HL-60/S4 (cell line): ENCODE data around the gene MYOD1.

ENCODE experiments used
- in situ Hi-C: fragments of 300-500 bp; cut with MboI; formaldehyde crosslinking; loops from 2 replicates; pipeline ENCODE4 v1.14.3; 2022; ENCODE audit warnings: low sequenced_read_pairs

Gene MYOD1

DNA sequence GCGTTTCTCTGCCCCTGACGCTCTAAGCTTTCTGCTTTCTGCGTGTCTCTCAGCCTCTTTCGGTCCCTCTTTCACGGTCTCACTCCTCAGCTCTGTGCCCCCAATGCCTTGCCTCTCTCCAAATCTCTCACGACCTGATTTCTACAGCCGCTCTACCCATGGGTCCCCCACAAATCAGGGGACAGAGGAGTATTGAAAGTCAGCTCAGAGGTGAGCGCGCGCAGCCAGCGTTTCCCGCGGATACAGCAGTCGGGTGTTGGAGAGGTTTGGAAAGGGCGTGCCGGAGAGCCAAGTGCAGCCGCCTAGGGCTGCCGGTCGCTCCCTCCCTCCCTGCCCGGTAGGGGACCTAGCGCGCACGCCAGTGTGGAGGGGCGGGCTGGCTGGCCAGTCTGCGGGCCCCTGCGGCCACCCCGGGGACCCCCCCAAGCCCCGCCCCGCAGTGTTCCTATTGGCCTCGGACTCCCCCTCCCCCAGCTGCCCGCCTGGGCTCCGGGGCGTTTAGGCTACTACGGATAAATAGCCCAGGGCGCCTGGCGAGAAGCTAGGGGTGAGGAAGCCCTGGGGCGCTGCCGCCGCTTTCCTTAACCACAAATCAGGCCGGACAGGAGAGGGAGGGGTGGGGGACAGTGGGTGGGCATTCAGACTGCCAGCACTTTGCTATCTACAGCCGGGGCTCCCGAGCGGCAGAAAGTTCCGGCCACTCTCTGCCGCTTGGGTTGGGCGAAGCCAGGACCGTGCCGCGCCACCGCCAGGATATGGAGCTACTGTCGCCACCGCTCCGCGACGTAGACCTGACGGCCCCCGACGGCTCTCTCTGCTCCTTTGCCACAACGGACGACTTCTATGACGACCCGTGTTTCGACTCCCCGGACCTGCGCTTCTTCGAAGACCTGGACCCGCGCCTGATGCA, at the start of gene MYOD1:
MYOD1 (plus strand) TSS at position 544 of the 910 bp plus-strand sequence; CDS start at position 756, 212 bp downstream.
- in situ Hi-C loops: no loop called here

DNA sequence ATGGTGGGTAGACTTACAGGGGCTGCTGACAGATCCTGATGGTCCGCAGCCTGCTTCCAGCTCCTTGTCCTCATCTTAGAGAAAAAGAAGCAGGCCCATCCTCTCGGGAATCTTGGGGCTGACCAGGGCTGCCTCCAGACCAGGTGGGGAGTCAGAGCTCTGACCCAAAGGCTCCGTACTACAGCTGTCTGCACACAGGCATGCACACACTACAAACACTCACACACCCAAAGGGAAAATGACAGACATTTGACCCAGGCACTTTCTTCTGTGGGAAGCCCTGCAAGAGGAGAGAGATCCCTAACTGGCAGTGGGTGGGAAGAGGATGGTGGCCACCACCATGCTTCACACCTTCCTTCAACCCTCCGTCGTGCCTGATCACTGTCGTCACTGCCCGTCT, 46.9 kb upstream of the MYOD1 start:
- in situ Hi-C loops: no loop called here

DNA sequence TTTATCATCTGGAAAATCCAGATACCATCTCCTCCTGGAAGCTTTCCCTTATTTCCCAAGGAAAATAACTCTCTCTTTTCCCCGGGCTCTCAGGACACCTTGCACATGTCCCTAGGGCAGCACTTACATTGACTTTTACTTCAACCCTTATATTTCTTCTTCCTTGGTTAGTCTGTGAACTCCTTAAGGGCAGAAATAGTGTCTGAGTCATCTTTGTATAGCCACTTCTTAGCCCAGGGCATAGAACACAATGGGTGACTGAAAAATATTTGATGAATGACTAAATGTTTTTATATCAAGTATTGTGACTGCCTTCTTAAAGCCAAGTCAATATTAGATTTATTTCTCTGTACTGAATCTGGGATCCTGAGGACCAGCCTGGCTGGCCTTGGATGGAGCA, 45.4 kb upstream of the MYOD1 start:
- in situ Hi-C loops: no loop called here

DNA sequence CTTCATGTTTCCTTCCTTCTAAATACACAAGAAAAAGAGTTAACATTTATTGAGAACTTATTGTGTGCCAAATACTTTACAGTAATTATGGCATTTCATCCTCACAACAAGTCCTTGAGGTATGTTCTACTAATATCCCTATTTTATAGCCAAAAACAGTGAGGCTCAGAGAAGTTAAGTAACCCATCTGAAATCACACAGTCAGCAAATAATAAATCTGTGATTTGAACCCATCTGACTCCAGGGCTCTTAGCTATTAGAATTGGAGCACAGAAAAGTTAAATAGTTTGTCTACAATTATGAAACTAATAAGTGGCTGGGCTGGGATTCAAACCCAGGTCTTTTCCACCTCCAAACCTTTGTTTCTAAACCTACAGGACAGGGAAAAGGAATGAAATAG, 36.5 kb upstream of the MYOD1 start:
- in situ Hi-C loops: no loop called here

DNA sequence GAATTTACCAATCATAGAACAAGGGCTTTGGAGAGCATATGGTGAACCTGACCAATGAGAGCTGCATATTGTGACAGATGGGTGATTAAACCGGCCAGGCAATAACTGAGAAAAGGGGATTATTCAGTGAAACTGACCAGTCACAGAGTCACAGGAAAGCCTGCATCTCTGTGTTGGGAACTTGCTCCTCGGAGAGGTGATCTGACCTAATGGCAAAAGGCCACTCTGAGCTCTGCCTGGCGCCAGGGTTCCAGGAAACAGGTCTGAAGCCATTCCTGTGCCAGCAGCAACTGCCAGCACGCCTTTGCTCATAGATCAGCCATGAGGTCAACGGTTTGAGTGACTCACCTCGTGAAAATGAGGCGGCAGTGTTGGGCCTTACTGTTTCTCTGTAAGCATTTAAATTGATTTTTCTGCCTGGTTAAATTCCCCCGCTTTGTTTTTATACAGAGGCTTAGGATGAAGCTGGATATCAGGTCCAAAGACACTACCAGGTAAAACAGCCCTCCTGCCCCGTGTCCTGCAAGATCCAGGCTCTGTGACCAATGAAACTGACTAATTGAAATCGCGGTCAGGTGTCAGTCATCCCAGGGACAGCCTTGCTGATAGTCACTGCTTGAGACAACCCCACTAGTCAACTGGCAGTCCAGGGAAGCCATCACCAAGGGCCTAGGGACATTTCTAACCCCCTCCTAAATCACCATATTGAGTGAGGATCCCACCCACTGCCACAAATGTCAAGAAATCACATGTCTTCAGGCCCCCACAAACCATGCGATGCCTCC, 35.8 kb upstream of the MYOD1 start:
- in situ Hi-C loops: no loop called here

DNA sequence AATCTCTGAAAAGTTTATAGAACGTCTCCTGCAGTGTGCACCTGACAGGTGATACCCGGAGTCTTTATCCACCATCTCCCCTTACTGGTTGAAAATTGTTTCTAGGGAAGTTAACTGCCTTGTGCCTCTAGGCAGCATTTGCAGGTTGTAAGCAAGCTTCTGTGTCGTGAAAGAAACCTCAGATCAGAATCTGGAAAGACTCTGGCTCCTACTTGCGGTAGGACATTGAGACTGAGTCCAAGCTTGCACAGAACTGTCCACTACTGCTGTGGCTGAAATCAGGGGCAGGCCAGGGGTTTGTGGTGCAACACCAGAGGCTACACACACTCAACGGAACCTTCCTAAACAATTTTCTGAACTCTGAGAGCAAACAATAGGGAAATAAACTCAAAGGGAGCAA, 34.8 kb upstream of the MYOD1 start:
- in situ Hi-C loops: no loop called here

DNA sequence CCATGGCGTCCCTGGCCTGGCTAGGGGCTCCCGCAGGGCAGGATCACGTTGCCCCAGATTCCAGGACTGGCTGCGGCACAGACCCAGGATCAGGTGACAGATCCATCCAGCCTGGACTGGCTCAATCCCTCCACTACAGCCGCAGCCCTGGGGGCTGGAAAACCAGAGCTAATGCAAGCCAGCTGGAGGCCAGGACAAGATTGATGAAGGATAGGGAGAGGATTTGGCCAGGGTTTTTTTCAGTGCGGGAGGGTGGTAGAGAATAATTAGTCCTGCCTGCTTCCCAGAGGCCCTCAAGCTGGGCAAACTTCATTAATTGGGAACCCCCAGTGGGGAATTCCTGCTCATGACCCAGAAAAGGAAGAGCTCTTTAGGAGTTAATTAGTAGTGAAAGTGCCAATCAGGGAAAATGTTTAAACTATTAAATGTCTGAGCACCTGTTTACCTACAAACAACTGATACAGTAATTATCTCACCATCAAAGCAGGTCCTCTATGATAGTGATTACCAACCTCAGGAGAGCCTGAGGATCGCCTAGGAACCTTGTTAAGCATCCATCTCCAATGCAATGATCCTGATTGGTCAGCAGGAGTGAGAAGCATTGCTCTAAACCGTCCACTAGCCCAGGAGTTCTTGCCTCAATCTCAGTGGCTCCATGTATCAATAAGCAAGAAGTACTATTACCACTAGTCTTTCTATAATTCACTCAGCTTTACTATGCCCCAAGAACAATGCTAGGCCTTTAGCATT, 33.0 kb upstream of the MYOD1 start:
- in situ Hi-C loops: no loop called here

DNA sequence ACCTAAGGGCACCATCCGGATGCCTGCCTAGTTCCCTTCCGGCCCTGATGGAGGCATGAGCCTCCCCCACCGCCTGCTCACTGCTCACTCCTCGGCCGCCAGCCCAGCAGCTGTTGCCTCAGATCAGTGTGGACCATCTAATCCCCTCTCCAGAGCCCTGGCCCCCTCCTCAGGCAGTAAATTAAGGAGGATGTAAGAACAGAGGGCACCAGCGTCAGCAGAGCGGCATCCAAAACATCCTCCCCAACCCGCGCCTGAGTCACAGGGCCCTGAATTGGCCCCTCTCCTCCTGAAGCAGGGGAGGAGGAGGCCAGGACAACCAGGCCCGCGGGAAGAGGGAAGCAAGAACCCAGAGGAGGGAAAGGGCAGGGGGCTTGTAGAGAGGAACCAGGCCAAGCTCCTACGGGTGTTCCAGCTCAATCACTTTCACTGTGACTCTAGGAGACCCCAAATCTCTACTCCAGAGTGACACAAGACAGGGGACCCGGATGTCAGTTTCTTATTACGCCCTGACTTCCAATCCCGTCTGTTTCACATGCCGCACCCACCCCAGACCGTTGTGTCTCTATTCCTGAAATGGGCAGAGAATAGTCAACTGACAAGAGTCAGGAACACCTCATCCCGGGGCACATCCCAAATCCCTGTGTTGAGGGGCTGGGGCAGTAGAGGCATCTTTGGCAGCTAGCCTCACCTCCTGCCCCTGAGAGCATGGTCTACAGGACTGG, 31.3 kb upstream of the MYOD1 start:
- in situ Hi-C loops: no loop called here

DNA sequence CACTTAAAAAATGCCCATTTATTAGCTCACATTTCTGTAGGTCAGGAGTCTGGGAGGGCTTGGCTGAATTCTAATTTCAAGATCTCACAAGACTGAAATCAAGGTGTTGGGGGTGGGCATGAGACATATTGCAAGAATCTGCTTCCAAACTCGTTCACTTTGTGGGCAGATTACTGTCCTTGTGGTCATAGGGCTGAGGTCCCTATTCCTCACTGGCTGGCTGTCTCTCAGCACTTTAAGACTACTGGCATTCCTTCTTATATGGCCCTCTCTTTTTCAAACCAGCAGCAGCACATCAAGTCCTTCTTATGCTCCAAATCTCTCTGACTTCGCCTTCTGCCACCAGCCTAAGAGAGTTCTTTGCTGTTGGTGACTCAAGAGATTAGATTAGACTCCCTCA, 27.8 kb upstream of the MYOD1 start:
- in situ Hi-C loops: no loop called here

DNA sequence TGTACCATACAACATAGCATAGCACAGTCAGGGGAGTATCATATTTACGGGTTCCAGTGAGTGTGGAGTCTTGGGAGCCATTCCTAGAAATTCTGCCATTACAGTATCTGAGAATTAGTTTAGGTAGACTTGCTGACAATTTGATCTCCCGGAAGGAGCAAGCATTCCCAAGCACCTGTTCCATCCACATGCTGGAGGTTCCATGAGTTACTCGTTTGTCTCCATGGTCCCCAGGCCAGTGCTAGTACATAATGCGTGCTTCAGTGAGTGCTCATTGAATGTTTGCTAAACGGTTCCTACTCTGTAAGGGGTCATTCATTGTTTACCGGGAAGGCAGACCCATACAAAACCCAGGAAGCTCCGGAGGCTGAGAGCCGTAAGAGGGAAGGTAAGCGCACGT, 27.4 kb upstream of the MYOD1 start:
- in situ Hi-C loops: no loop called here

DNA sequence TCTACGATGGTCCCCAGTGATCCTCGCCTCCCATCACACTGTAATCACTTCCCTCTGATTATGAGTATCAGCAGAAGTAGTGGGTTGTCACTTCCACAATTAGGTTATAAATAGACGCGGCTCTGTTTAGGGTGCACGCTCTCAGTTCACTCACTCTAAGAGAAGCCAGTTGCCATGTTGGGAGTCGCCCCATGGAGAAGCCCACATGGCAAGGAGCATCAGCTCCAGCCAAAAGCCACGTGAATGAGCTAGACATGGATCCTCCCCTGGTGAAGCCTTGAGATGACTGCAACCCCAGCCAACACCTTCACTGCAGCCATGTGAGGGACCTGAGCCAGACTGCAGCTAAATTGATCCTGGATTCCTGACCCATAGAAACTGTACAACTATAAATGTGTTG, 26.4 kb upstream of the MYOD1 start:
- in situ Hi-C loops: no loop called here

DNA sequence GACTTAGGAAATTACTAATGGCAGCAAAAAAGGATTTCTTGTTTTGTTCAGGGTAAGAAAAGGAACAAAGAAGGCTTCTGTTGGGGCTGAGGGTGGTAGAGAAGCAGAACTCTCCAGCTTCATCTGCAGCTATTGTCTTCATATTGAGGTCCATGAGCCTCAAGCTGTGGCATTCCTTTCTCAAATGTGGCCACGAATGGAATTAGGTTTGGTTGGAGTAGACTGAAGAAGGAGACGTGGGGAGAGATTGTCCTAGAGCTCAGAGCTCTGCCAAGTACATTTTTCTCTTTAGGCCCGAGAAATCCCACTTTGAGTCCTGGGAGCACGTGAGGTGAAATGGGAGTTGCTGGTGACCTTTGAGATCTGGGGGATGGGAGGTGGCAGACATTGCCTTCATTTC, 25.8 kb upstream of the MYOD1 start:
- in situ Hi-C loops: no loop called here

DNA sequence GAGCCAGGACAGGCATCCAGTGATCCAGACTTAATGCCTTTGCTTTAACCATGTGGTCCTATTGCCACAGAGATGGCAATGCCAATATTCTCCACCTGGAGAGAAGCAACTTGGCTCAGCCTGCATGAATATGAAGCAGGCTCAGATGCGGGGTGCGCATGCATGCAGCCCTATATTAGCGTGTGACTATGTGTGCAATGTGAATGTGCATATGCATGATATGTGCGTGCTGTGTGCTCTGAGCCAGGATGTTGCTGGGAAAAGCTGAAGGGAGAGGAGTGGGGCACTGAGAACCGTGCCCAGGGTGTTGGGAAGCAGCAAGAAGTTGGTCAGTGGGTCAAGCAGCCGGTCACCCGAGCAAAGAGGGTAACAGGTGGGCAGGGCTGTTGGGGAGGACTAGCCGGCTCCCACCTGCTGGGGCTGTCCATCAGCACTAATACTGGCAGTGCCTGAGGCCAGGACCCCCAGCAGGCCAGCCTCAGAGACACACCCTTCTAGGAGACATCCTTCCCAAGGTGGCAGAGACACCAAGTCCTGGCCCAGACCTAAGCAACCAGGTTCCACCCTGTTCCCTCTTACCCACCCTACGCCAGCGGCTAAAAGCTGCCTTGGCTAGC, 24.8 kb upstream of the MYOD1 start:
- in situ Hi-C loops: no loop called here

DNA sequence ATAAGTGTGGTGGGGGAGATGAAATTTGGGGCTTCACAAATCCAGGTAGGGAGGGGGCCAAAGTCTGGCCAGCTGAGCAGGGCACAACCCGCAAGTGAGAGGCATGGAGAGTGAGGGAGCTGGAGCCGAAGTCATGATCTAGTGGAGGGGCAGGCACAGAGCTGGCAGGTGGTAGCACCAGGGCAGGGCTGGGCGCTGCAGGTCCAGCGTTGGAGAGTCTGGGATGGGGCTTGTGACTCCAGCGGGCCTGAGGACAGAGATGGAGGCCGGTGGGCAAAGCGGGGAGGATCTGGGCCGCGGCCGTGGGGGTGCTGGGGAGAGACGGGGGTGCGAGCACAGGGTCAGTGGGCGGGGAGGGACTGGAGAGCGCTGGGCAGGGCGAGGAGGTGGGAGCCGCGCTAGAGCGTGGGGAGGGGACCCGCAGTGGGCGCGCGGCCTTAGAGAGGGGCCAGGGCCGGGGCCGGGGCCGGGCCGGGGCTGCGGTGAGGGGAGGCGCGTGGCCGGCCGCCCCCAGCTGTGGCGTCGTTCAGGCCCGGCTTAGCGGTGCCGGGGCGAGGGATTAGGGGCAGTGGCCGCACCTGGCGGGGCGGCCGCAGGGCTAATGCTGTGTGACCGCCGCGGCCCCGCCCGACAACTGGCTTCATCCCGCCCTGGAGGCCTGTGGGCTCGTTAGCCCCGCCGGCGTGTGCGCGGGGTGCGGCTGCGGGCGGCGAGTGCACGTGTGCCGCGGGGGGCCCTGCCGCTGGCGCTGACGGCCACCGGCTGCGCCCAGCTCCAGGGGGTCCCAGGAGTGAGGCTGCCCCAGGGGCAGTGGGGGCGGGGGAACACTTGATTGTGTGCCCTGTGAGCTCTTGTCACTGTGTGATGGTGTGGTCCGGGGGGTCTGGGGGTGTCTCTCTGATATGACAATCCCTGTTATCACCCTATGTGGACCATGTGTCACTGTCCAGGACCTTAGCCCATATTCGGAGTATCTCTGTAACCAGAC, 23.6 kb upstream of the MYOD1 start:
- in situ Hi-C loops: no loop called here

DNA sequence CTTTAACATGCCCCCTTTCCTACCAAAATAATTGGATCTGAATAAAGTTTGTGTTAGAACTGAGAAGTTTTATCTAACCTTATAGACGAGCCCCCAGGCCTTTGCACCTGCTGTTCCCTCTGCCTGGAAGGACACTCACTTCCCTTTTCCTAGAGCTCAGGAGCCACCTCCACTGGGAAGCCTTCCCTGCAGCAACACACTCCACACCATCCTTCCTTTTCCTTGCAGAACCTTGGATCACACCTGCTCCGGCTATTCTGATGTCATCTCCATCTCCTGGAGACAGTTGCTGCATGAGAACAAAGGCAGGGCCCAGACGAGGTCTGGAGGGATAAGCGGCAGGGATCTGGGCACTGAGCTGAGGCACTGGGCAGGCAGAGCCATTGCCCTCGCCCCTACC, 22.6 kb upstream of the MYOD1 start:
- in situ Hi-C loops: no loop called here

DNA sequence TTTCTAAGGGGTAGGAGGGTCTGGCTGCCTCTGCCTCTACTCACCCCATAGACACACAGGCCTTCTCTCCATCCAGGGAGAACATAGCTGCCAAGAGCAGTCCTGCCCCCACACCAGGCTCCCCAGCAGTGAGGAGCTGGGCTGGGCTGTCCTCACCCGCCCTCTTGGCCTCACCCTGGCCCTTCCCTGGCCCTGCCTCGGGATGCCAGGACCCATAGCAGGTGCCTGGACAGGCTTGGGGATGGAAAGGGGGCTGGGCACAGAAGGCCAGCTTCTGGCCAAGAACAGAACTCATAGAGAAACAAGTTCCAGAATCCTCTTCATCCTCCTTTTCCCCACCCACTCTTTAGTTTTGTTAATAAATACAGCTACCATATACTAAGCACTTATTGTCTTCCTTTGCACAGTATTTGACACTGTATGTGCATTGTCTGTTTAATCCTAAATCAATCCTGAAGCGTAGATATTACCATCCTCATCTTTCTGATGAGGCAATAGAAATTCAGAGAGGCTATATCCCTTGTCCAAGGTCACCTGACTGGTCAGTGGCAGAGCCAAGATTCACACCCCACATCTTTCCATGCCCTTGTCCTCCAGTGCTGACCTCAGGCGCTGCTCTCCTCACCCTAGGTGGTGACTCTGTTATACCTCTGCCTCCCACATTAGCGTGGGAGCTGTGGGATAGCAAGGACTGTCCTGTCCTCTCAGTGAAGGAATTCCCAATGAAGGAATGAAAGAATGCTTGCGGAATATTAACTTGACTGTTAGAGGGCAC, 22.0 kb upstream of the MYOD1 start:
- in situ Hi-C loops: no loop called here

DNA sequence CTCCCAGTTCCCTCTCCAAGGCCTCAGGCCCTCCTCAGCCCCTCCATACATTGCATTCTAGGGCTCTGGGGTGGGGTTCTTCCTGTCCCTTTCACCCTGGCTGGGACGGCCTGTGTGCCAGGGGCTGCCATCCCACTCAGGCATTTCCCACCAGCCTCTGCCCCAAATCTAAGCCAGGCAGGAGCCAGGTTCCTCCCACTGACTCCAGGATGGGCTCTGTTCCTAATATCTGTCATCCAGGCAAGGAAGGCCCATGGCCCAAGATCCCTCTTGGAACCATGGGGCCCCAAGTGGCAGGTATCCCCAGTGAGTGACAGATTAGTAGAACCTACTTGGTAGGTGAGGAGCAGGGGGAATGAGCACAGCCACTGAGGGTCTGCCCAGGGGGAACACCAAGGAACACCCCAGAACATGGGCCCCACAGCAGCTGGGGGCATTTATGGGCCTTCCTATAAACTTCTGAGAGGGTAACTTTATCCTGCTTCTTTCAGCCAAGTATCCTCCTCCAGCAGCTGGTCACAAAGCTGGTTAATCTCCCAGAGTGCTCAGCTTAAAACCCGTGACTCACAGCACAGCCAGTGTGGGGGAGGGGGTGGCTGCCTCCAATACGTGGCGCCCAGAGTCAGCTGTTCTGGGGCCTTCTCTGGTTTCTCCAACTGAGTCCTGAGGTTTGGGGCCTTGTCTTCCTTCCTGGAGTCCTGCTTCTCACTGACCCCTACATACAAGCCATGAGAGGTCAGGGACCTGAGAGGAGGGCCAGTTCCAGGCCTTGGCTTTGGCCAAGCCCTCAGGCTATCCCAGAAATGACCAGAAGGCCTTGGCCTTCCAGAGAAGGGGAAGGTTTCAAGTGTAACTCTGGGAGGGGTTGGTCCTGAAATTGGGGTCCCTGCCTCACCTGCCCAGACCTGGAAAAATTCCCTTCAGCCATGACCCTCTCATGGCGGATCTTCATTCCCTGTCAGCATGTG, 19.9 kb upstream of the MYOD1 start:
- in situ Hi-C loops: no loop called here
